GM12878 (cell line): ENCODE measurements around the gene ZNF790.

ENCODE experiments used
- FOS ChIP-seq: IDR thresholded peaks from 3 replicates; pipeline ENCODE4 v1.6.1; 2011; ENCODE audit warnings: borderline replicate concordance; ENCODE audit not compliant: insufficient read length; ENCODE audit errors: extremely low read depth
- POLR2AphosphoS5 ChIP-seq: IDR thresholded peaks from 2 replicates; pipeline ENCODE4 v1.6.1; 2011; ENCODE audit warnings: mild to moderate bottlenecking, low read length, inconsistent platforms
- TF ChIP-seq, protein P1 (sequence below), 3 experiments: IDR thresholded peaks in 2 of 3; conservative IDR thresholded peaks in 1 of 3; 2 replicates each; pipeline ENCODE4 v1.5.1; 2011; ENCODE audit warnings: low read depth in 3 of 3, low read length in 3 of 3, mild to moderate bottlenecking in 3 of 3, control low read depth in 2 of 3, moderate library complexity in 2 of 3, inconsistent platforms in 1 of 3, mixed read lengths in 1 of 3; ENCODE audit not compliant: control insufficient read depth in 2 of 3, insufficient read depth in 1 of 3; ENCODE audit errors: extremely low read depth in 1 of 3

DNA sequence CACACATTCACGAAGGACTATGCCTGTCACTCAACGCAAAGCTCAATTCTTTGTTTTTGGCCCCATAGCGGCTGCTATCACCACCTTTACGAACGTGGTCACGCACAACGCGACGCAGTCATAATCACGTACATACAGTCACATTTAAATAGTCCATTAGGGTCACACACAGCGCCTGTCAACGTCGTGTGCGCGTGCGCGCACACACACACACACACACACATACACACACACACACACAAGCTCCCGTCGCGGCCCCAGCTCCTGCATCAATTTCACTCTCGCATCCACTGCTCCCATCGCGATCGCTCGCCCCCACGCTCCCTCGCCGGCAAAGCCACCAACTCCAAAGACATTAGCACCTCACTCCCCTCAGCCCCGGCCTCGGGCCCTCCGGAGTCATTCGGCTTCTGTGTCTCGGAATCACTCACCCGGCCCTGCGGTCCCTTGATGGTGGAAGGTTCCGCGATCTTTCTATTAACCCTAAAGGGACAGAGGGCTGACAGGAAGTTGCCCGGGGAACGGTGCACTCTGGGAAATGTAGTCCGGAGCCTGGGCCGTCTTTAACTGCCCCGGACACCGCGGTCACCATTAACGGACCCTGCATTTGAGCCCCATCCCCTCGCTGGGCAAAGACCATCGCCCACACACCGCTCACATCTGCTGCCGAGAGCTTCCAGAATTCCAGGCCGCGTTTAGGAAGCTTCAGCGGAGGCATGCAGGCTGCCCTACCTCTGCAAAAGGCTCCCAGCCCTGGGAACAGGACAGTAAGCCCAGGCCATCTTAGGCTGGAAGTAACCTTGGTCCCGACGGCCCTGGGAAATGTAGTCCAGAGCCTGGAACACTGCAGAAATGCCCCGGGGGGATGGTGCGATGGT is at the start of gene ZNF790:
- TF ChIP-seq POLR2AphosphoS5, result peak; percentile 78
- no peak for TF ChIP-seq FOS
- TF ChIP-seq, protein P1, sequence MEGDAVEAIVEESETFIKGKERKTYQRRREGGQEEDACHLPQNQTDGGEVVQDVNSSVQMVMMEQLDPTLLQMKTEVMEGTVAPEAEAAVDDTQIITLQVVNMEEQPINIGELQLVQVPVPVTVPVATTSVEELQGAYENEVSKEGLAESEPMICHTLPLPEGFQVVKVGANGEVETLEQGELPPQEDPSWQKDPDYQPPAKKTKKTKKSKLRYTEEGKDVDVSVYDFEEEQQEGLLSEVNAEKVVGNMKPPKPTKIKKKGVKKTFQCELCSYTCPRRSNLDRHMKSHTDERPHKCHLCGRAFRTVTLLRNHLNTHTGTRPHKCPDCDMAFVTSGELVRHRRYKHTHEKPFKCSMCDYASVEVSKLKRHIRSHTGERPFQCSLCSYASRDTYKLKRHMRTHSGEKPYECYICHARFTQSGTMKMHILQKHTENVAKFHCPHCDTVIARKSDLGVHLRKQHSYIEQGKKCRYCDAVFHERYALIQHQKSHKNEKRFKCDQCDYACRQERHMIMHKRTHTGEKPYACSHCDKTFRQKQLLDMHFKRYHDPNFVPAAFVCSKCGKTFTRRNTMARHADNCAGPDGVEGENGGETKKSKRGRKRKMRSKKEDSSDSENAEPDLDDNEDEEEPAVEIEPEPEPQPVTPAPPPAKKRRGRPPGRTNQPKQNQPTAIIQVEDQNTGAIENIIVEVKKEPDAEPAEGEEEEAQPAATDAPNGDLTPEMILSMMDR (IDR thresholded peaks at IDR 0.05 in 2 of 3, conservative IDR thresholded peaks at IDR 0.05 in 1 of 3; ENCODE audit: control insufficient read depth in 2 of 3, extremely low read depth in 1 of 3, insufficient read depth in 1 of 3, low read depth in 3 of 3, low read length in 3 of 3), result no peak
